Measurements from ENCODE around the gene CNDP2. TPM values are rescaled to one million over a fixed set of nuclear protein-coding genes. Genes with fewer than 3 reads are reported as not detected.

The CNDP2 gene
- total RNA-seq, 4 donors from 2014 or later: 37.5 to 48.9 (median 48.0) TPM

DNA sequence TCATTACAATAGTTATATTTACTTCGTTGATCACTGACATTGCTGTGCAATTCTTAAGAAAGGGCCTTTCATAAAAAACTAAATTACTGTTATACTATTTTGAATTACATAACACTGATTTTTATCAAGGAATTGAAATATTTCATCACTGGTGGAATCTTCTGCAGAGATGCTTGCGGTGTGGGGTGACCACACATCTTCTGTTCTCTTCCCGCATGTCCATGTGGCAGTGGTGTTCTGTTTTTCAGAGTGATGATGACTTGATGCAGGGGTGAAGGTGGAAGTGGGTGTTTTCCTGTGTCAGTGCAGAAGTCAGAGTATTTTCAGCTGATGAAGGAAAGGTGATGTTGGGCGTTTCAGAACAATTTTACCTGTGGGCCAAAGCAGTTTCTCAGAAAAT, 7.0 kb downstream of the CNDP2 start:
- Histone ChIP-seq H3K27me3 (no peaks in the 10 kb centered on the region), H3K27ac (no peak overlapping the region), H3K36me3 (peaks cover 0 to 77% of the 10 kb centered on the region in 2 donors), H3K4me1 (peaks cover 0 to 27% (median 0%) of the 10 kb centered on the region in 3 donors), H3K9me3 (no peaks in the 10 kb centered on the region), H3K4me3 (no peak overlapping the region)
- no peak for ATAC-seq
- no peak for TF ChIP-seq POLR2A (IDR thresholded peaks at IDR 0.05)
- TF ChIP-seq POLR2AphosphoS5 (IDR thresholded peaks at IDR 0.05): no peak
- TF ChIP-seq, protein P1, sequence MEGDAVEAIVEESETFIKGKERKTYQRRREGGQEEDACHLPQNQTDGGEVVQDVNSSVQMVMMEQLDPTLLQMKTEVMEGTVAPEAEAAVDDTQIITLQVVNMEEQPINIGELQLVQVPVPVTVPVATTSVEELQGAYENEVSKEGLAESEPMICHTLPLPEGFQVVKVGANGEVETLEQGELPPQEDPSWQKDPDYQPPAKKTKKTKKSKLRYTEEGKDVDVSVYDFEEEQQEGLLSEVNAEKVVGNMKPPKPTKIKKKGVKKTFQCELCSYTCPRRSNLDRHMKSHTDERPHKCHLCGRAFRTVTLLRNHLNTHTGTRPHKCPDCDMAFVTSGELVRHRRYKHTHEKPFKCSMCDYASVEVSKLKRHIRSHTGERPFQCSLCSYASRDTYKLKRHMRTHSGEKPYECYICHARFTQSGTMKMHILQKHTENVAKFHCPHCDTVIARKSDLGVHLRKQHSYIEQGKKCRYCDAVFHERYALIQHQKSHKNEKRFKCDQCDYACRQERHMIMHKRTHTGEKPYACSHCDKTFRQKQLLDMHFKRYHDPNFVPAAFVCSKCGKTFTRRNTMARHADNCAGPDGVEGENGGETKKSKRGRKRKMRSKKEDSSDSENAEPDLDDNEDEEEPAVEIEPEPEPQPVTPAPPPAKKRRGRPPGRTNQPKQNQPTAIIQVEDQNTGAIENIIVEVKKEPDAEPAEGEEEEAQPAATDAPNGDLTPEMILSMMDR (IDR thresholded peaks at IDR 0.05): no peak
- TF ChIP-seq EP300 (IDR thresholded peaks at IDR 0.05): no peak
- WGBS, 2 donors (ENCODE audit: low coverage in 1 of 2): 90 to 100% methylated on average over 3 to 4 of the region's 4 CpGs

DNA sequence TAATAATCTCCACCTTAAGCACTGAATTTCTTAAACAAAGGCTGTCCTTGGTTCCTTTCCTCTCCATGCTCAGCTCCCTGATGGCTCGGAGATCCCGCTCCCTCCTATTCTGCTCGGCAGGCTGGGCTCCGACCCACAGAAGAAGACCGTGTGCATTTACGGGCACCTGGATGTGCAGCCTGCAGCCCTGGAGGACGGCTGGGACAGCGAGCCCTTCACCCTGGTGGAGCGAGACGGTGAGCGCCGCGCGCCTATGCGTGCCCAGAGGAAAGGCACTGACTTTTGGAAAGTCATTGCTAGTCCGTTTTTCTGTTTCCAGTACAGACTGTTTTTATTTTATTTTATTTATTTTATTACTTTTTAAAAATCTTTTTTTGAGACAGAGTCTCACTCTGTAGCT, 9.6 kb downstream of the CNDP2 start:
- Histone ChIP-seq H3K4me3 (no peak overlapping the region), H3K27me3 (no peaks in the 10 kb centered on the region), H3K27ac (no peak overlapping the region), H3K36me3 (peaks cover 0 to 99% of the 10 kb centered on the region in 2 donors), H3K9me3 (no peaks in the 10 kb centered on the region), H3K4me1 (peaks cover 0 to 15% (median 0%) of the 10 kb centered on the region in 3 donors)
- no peak for ATAC-seq
- WGBS, 2 donors (ENCODE audit: low coverage in 1 of 2): 89 to 94% methylated on average over 12 to 15 of the region's 16 CpGs
- TF ChIP-seq, protein P1 (IDR thresholded peaks at IDR 0.05): no peak
- TF ChIP-seq POLR2A (IDR thresholded peaks at IDR 0.05) (no peak), POLR2AphosphoS5 (IDR thresholded peaks at IDR 0.05) (no peak), EP300 (IDR thresholded peaks at IDR 0.05) (no peak)

DNA sequence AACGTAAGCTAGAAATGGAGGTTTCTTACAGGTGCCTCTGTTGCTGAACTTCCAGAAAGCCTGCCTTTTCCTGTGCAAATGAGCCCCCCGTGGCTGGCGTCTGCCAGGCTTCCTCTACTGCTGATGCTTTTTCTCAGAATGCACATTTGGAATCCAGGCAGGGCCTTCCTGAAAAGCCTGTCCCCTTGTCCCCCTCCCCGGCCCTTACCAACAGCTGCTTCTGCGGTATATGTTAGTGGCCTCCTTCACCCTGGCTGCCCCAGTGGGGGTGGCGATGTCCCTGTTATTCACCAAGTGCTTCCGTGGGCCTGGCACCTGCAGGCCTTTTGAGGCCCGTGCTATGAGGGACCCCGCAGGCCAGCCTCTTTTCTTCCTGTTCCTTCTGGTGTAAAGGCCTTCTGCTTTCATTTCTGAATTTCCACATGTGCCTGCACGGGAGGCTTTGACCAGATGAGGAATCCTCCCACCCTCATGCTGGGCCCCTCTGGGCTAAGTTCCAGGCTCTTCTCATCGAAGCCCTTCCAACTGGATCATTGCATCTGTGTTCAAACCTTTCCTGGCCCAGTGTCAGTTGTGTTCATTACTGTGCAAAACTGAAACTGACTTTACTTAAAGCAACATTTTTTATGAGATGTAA, 10.4 kb downstream of the CNDP2 start:
- Histone ChIP-seq H3K4me1 (peaks cover 0 to 15% (median 0%) of the 10 kb centered on the region in 3 donors), H3K27ac (peak overlapping the region in 1 of 4 donors; percentile 22), H3K27me3 (no peaks in the 10 kb centered on the region), H3K36me3 (peaks cover 0 to 99% of the 10 kb centered on the region in 2 donors), H3K9me3 (no peaks in the 10 kb centered on the region), H3K4me3 (no peak overlapping the region)
- WGBS, 2 donors (ENCODE audit: low coverage in 1 of 2): 0 to 32% methylated on average over 2 to 5 of the region's 11 CpGs
- TF ChIP-seq POLR2A (IDR thresholded peaks at IDR 0.05): no peak
- TF ChIP-seq POLR2AphosphoS5 (IDR thresholded peaks at IDR 0.05): no peak
- no peak for TF ChIP-seq EP300 (IDR thresholded peaks at IDR 0.05)
- TF ChIP-seq, protein P1 (IDR thresholded peaks at IDR 0.05): no peak
- ATAC-seq: no peak

DNA sequence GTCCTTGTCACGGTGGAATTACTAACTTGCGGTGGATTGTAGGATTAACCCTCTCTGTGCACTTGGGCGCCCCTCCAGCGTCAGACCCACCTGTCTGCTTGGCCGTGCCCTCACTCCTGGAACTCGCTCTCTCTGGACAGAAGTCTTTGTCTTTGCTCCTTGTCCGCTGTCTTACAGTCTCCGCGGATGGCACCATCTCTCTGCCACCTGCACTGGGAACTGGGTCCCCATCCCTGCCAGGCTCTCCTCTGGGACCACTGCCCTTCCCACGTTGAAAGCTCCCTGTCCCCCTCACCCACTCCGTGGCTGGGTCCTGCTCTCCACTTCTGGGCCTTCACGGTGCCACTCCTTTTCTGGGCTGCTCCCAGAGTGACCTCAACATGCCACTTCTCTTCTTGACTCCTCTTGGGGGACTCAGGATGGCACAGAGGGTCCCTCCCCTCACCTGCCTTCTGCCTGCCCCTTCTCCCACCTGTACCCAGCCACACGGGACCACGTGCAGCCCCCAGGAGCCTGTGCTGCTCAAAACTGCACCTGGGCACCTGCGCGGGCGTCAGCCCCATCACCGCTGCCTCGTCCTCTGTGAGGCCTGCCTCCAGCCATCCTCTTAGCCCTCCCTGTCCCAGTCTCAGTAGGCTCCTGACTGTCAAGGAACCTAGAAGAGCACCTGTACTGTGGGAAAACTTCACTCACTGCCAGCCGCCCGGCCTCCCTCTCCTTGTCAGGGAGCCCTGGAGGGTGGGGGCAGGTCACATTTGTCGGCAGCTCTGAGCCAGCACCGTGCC, 11.1 kb downstream of the CNDP2 start:
- peaks cover 0 to 99% of the 10 kb centered on the region in 2 donors for H3K36me3 ChIP-seq

DNA sequence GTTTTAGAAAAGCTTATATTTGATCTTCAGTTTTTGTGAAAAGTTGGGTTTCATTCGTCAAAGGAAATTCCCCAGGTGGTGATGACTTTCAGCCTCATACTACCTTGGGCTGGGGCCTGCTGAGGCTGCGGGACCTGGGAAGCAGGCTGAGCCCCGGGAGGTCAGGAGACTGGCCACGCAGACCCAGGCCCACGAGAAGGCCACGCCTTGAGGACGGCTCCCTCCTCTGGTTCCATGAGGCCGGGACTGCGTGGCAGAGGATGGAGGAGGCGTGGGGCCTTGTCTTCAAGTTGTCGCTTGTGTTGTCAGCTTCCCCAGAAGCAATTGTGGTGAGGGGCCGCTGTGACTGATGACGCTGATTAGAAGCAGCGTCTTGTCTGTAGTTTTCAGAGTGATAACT, 11.8 kb downstream of the CNDP2 start:
- Histone ChIP-seq H3K27ac (no peak overlapping the region), H3K4me1 (peaks cover 0 to 15% (median 0%) of the 10 kb centered on the region in 3 donors), H3K27me3 (no peaks in the 10 kb centered on the region), H3K36me3 (peaks cover 0 to 99% of the 10 kb centered on the region in 2 donors), H3K4me3 (no peak overlapping the region), H3K9me3 (no peaks in the 10 kb centered on the region)
- ATAC-seq: no peak
- 89 to 100% methylated on average over 5 to 7 of the region's 14 CpGs for WGBS, 2 donors (ENCODE audit: low coverage in 1 of 2)
- TF ChIP-seq, protein P1 (IDR thresholded peaks at IDR 0.05): no peak
- TF ChIP-seq POLR2AphosphoS5 (IDR thresholded peaks at IDR 0.05) (no peak), EP300 (IDR thresholded peaks at IDR 0.05) (no peak), POLR2A (IDR thresholded peaks at IDR 0.05) (no peak)

More for the DNA sequence above, 11.1 kb downstream of the CNDP2 start:
- ATAC-seq: no peak
- Histone ChIP-seq H3K9me3 (no peaks in the 10 kb centered on the region), H3K27me3 (no peaks in the 10 kb centered on the region), H3K4me3 (no peak overlapping the region), H3K27ac (no peak overlapping the region), H3K4me1 (peaks cover 0 to 15% (median 0%) of the 10 kb centered on the region in 3 donors)
- no peak for TF ChIP-seq EP300 (IDR thresholded peaks at IDR 0.05)
- 52 to 71% methylated on average over 4 to 14 of the region's 23 CpGs for WGBS, 2 donors (ENCODE audit: low coverage in 1 of 2)
